Lower leg skin (tissue), 3 donors: ENCODE data around the gene KRT35.

Experiments
- CTCF ChIP-seq, 3 donors: fragments of 450-650 bp; IDR thresholded peaks; one replicate each; pipeline ENCODE4 v1.5.1; 2016; ENCODE audit warnings: antibody characterized with exemption in 3 of 3, mild to moderate bottlenecking in 3 of 3, moderate library complexity in 2 of 3
- POLR2A ChIP-seq, 2 donors: fragments of 450-650 bp; IDR thresholded peaks; one replicate each; pipeline ENCODE4 v1.6.1; 2016 to 2017; ENCODE audit warnings: antibody characterized with exemption in 2 of 2, mild to moderate bottlenecking in 1 of 2, moderate library complexity in 1 of 2

- TF ChIP-seq CTCF (IDR thresholded peaks at IDR 0.05) (no peak), POLR2A (IDR thresholded peaks at IDR 0.05) (no peak)
Measured at GRCh38 chr17:41483991-41484826, 3.3 kb upstream of the KRT35 start.
